Femur (tissue), 1 donor: ENCODE results near the gene SIMC1.

Experiments used
- DNase-seq: peaks from one replicate; pipeline ENCODE4 v3.0.0-alpha.2; 2017

SIMC1 gene

DNA sequence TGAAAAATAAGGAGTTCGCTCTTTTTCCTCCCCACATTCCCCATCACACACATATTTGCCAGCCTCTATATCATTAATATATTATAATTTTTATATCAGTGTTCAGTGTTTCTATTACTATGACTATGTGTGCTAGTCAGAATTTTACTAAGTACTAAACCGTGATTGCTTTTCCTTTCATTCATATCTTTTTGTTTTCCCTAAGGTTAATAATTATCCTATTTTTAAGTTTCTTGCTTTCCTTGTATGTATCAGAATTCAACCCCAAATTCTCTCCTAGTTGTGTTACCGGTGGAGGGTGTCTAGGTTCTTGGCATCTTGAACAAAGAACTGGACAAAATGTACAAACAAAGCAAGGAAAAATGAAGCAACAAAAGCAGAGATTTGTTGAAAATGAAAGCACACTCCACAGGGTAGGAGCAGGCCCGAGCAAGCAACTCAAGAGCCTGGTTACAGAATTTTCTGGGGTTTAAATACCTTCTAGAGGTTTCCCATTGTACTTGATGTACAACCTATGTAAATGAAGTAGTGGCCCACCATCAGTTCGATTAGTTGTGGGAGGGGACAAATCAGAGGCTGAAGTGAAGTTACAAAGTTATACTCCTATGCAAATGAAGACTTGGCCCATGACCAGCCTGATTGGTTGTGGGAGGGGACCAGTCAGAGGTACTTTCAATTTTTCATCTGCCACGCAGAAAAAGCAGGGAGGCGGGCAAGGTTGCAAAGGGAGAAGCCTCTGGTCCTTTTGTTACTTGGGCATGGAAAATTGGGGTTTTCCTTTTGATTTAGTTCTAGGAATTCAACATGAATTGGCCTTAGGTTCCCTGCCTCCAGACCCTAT is 79.5 kb downstream of the SIMC1 start:
- no peak for DNase-seq

DNA sequence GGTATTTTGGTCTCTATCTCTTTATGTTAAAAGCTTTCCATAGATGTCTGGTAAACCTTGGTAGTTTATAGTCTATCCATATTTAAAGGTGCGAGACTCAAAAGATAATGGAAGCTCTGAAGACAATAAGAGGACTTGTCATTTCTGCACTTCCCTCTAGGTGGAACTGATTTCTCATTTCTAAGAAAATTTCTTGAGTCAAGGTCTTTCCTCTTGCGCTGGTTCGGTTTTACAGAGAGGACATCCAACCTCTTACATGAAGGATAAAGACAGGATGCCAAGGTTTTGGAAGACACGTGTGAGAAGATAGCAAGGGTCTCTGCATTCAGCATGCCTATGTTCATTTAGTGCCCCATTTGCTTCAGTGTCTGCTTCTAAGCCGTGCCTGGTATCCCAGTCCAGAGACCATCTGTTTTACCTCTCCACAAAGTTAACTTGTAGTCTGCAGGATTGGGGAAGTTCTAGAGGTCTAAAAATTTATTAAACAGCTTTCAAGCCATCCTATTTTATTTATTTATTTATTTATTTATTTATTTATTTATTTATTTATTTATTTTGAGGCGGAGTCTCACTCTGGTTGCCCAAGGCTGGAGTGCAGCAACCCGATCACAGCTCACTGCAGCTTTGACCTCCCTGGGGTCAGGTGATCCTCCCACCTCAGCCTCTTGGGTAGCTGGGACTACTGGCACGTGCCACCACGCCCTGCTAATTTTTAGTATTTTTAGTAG is 81.8 kb downstream of the SIMC1 start:
- no peak for DNase-seq

- no peak for DNase-seq
Measured at GRCh38 chr5:176320577-176320976, 82.4 kb downstream of the SIMC1 start.

DNA sequence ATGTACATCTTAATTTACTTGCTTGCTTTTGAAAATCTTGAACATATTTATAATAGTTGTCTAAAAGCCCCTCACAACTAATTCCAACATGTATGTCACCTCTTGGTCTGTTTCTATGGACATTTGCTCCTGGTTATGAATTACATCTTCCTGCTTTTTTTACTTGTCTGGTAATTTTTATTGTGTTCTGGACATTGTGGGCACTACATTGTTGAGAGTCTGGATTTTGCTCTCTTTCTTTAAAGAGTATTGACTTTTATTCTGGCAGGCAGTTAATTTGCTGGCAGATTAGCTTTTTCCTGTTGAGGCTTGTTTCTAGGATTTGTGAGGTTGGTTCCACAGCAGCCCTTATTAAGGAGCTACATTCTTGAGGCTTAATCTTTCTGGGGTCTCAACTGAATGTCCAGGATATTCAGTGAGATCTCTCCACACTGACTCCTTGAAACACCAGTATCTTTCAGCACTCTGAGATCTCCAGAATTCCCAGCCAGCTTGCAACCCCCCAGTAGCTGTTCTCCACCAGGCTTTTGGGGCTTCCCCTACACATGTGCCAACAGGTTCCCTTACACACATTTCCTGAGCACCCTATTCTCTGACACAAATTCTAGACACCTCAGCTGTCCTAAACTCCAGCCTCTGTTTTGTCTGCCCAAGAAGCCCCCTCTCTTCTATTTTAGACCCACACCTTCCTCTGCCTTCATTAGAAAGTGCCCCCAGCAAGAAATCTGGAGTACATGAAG is 96.0 kb downstream of the SIMC1 start:
- DNase-seq: no peak

GRCh38 chr5:176337913-176338312 is 99.7 kb downstream of the SIMC1 start:
- no peak for DNase-seq

DNA sequence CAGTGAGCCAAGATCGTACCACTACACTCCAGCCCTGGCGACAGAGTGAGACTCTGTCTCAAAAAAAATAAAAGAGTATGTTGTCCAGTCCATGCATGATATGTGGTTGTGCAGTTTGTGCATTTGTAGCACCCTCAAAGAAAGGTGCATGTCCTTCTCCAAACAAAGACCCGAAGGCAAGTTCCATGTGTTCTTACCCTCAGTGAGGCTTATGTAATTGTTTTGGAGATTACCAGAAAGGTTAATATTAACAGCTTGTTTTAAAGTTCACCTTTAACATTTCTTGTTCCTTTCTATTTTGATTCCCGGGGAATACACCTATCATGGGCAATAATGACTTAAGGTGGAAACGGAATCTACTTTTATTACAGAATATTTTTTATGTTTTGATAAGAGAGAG is 101.1 kb downstream of the SIMC1 start:
- DNase-seq: no peak

GRCh38 chr5:176341325-176342157 is 103.3 kb downstream of the SIMC1 start:
- DNase-seq: no peak

DNA sequence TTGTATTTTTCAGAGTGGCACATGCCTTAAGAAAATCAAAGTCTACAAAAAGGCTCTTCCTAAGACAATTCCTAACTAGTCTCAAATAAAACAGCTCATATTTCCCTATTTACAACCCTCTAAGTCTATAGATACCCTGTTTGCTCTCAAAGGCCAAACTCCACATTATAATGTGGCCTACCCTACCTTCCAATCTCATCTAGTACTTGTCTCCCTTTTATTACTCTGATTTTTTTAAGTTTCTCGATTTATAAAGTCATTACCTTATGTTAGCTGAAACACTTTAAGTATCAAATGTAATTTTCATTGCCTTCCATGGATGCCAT is 103.9 kb downstream of the SIMC1 start:
- DNase-seq: no peak

DNA sequence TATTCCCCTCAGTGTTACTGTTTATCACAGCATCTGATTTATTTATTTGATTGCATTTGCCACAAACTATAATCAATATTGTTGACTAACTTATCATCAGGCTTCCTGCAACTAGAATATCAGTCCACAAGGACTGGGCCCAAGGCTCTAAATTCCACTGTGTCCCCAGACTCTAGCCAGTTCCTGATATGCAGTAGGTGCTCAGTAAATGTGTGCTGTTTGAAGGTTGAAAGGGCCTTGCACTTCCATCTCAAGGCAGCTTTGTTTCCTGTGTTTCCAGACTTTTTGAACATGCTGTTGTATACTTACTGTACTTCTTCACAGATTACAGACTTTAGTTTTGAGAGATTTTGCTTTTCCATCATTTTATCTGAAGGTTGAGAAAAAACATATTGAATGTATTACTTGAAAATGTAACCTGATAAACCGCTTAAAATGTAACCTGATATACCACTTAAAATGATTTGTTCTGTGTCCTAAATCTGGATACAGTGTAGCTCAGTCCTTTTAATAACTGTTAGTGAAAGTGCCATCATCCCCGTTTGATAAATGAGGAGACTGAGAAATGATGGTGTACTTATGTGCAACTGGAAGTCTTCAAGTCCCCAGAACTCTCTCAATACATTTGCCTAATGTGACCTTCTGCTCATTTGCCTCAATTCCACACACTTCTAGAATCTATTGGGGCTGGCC is 104.7 kb downstream of the SIMC1 start:
- no peak for DNase-seq

- no peak for DNase-seq
Measured at GRCh38 chr5:176350416-176350815, 112.2 kb downstream of the SIMC1 start.

DNA sequence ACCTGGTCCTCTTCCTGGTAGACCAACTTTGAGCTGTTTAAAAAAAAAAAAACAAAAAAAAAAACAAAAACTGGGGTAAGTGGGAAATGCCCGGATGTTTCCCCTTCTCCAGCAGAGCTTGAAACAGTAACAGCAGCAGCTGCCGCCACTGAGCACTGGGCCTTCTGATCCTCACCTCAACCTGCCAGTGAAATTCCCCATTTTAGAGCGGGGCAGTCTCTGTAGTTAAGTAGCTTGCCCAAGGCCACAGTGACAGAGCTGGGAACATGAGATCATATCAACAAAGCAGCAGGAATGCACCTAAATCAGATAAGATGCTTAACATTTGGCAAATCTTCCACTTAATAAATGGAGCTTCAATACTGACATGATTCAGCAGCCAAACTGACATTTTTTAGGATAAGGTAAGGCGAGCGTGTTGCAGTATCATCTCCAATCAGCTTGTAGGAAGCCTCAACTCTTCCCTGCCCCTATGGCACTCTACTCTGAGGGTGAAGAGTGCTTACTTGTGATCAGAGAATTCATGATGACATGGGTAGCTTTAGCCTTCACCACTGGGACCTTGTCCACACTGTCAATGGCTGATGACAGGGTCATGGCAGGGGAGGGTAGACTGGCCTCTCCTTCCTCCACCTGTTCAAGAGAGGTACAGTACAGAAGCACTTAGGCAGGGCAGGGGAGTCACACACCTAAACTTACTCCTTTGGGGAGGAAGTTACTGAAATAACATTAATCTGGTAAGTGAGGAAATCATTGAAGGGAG is 114.1 kb downstream of the SIMC1 start:
- DNase-seq: no peak

DNA sequence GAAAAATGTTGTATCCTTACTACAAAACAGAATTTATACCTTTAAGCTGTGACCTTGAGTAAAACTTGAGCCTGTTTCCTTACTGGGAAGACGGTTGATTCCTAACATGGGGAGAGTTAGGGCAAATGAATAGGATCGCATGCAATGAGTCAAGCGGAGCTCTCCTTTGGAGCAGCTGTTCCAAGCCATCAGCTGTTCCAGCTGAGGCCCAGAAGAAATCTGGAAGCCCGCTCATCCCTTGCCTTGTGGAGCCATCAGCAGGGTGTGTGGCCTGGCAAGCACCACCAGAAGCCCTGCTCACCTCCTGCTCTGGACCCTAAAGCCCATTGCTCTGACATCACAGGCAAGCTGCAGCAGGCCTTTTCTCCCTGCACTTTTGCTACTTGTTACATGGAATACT is 115.3 kb downstream of the SIMC1 start:
- peak; percentile 46 for DNase-seq

GRCh38 chr5:176355400-176356178 is 117.4 kb downstream of the SIMC1 start:
- no peak for DNase-seq

DNA sequence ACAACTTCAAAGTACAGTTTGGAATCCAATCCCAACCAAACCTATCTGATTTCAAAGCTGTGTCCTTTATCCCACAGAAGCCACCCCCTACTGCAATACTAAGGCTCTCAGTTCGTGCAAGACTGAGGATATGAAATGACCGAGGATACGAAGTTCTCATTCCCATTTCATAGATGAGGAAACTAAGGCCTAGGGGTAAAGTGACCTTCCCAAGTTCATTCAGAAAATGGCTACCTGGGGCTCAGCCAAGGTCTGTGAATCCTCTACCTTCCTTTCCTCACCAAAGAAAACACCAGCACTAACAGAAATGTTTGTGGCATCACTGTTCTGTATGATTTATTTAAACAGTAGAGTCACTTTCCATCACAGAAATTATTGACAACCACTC is 117.9 kb downstream of the SIMC1 start:
- no peak for DNase-seq

DNA sequence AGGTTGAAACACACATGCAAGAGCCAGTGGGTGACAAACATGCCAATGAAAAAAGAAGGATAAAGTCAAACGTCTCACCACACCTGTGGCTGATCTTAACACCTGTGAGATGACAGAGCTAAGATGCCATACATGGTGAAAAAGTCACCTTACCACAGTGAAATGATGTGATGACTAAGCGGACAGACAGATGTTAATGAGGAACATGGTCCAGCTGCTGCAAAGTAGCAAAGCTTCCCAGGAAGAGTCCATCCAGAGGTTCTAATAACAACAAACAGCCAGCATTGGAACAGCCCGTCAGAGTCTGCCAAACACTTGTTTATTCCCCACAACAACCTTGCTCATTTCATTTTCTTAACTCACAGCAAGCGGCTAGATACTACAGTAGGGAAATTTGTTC is 121.4 kb downstream of the SIMC1 start:
- no peak for DNase-seq

- DNase-seq: no peak
Measured at GRCh38 chr5:176360894-176361436, 122.7 kb downstream of the SIMC1 start.

- peak; percentile 96 for DNase-seq
Measured at GRCh38 chr5:176361437-176362232, 123.4 kb downstream of the SIMC1 start, which contains the start of gene KIAA1191. TSS of gene KIAA1191 (minus strand) at chr5:176361764. CDS start at chr5:176359508, 2,256 bp downstream.

DNA sequence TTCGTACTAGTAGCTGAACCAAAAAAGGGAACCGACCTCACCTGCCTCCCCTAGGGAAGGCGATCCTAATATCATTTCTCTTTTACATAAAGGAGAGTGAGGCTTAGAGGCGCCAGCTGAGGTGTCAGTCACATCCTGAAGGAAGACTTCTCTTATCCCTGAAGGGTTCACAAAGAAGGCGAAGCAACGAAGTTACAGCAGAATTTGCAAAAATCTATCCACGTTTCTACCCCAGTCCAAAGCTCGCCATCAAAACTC is 123.9 kb downstream of the SIMC1 start:
- no peak for DNase-seq

- no peak for DNase-seq
Measured at GRCh38 chr5:176364765-176365350, 126.6 kb downstream of the SIMC1 start.
